H9 (cell line): Measurements from ENCODE around the gene EPHA4. TPM values are rescaled to one million over a fixed set of nuclear protein-coding genes. Genes with fewer than 3 reads are reported as not detected.

Experiments used
- DNase-seq: peaks from one replicate; pipeline ENCODE4 v3.0.0-alpha.2; 2017
- H2AFZ ChIP-seq: one replicate; pipeline ENCODE4 v1.6.1; 2013; ENCODE audit warnings: mild to moderate bottlenecking, low read length, control low read depth, moderate library complexity
- H2AK5ac ChIP-seq: 2 replicates; pipeline ENCODE4 v1.6.1; 2013; ENCODE audit warnings: low read length, control low read depth, mixed read lengths; ENCODE audit not compliant: insufficient read length
- H2BK120ac ChIP-seq: one replicate; pipeline ENCODE4 v1.6.1; 2013; ENCODE audit warnings: low read depth, mild to moderate bottlenecking, low read length, control low read depth, inconsistent platforms; ENCODE audit not compliant: poor library complexity, severe bottlenecking
- H2BK12ac ChIP-seq: 2 replicates; pipeline ENCODE4 v1.6.1; 2013; ENCODE audit warnings: low read length, control low read depth, mixed read lengths, low read depth; ENCODE audit not compliant: insufficient read length
- H2BK15ac ChIP-seq: 2 replicates; pipeline ENCODE4 v1.6.1; 2013; ENCODE audit warnings: low read depth, low read length, control low read depth
- H2BK20ac ChIP-seq: one replicate; pipeline ENCODE4 v1.6.1; 2013; ENCODE audit warnings: low read depth, mild to moderate bottlenecking, low read length, control low read depth, inconsistent platforms; ENCODE audit not compliant: poor library complexity, severe bottlenecking
- H2BK5ac ChIP-seq: 2 replicates; pipeline ENCODE4 v1.6.1; 2013; ENCODE audit warnings: low read length, control low read depth, mixed read lengths; ENCODE audit not compliant: insufficient read length
- H3K14ac ChIP-seq: 2 replicates; pipeline ENCODE4 v1.6.1; 2013; ENCODE audit warnings: low read length, control low read depth; ENCODE audit not compliant: insufficient read depth
- H3K18ac ChIP-seq: 2 replicates; pipeline ENCODE4 v1.6.1; 2013; ENCODE audit warnings: low read depth, mild to moderate bottlenecking, mixed read lengths, low read length, control low read depth; ENCODE audit not compliant: insufficient read length
- H3K23ac ChIP-seq: 2 replicates; pipeline ENCODE4 v1.6.1; 2013; ENCODE audit warnings: low read length, control low read depth, mixed read lengths, low read depth; ENCODE audit not compliant: insufficient read length
- H3K23me2 ChIP-seq: 2 replicates; pipeline ENCODE4 v1.6.1; 2013; ENCODE audit warnings: low read depth, mild to moderate bottlenecking, mixed read lengths, low read length, control low read depth; ENCODE audit not compliant: insufficient read length, poor library complexity, severe bottlenecking
- H3K27ac ChIP-seq: 2 replicates; pipeline ENCODE4 v1.5.1; 2013; ENCODE audit warnings: low read length, control low read depth, mixed read lengths, low read depth; ENCODE audit not compliant: insufficient read length
- H3K27me3 ChIP-seq: 2 replicates; pipeline ENCODE4 v1.6.1; 2013; ENCODE audit warnings: low read length, control low read depth, inconsistent platforms; ENCODE audit not compliant: insufficient read depth
- H3K4ac ChIP-seq: 2 replicates; pipeline ENCODE4 v1.6.1; 2013; ENCODE audit warnings: low read depth, mild to moderate bottlenecking, control low read depth, inconsistent platforms, low read length, moderate library complexity
- H3K4me1 ChIP-seq: 2 replicates; pipeline ENCODE4 v1.6.1; 2013; ENCODE audit warnings: low read length, control low read depth, inconsistent platforms; ENCODE audit not compliant: insufficient read depth
- H3K4me2 ChIP-seq: 2 replicates; pipeline ENCODE4 v1.6.1; 2013; ENCODE audit warnings: low read length, control low read depth, mixed read lengths; ENCODE audit not compliant: insufficient read length, insufficient read depth
- H3K56ac ChIP-seq: 2 replicates; pipeline ENCODE4 v1.6.1; 2013; ENCODE audit warnings: low read depth, mild to moderate bottlenecking, mixed read lengths, low read length, control low read depth; ENCODE audit not compliant: insufficient read length
- H3K79me1 ChIP-seq: 2 replicates; pipeline ENCODE4 v1.6.1; 2013; ENCODE audit warnings: low read depth, mild to moderate bottlenecking, moderate library complexity, low read length, control low read depth, inconsistent platforms; ENCODE audit not compliant: insufficient read depth, poor library complexity, severe bottlenecking
- H3K79me2 ChIP-seq: 2 replicates; pipeline ENCODE4 v1.6.1; 2013; ENCODE audit warnings: low read length, control low read depth, inconsistent platforms; ENCODE audit not compliant: insufficient read depth
- H3K9ac ChIP-seq: 2 replicates; pipeline ENCODE4 v1.6.1; 2013; ENCODE audit warnings: low read length, control low read depth, mixed read lengths; ENCODE audit not compliant: insufficient read length; ENCODE audit errors: extremely low read depth
- H3K9me3 ChIP-seq: one replicate; pipeline ENCODE4 v1.6.1; 2013; ENCODE audit warnings: low read depth, low read length, inconsistent platforms; ENCODE audit not compliant: control insufficient read depth
- H3T11ph ChIP-seq: one replicate; pipeline ENCODE4 v1.6.1; 2013; ENCODE audit warnings: mild to moderate bottlenecking, low read length, control low read depth, inconsistent platforms
- H4K20me1 ChIP-seq: one replicate; pipeline ENCODE4 v1.6.1; 2013; ENCODE audit not compliant: control insufficient read depth, insufficient read length, insufficient read depth
- H4K5ac ChIP-seq: 2 replicates; pipeline ENCODE4 v1.6.1; 2013; ENCODE audit warnings: low read depth, mild to moderate bottlenecking, mixed read lengths, low read length, control low read depth; ENCODE audit not compliant: insufficient read length
- H4K8ac ChIP-seq: replicated peaks from 2 replicates; pipeline ENCODE4 v1.6.1; 2013; ENCODE audit warnings: low read length, control low read depth, mixed read lengths, low read depth; ENCODE audit not compliant: insufficient read length
- H4K91ac ChIP-seq: 2 replicates; pipeline ENCODE4 v1.6.1; 2013; ENCODE audit warnings: low read depth, mild to moderate bottlenecking, moderate library complexity, mixed read lengths, low read length, control low read depth; ENCODE audit not compliant: insufficient read length
- H3K27ac Mint-ChIP-seq, 3 experiments: 2 replicates in 2 of 3; 3 replicates in 1 of 3; pipeline ENCODE4 v1.8.0; 2020 to 2021; ENCODE audit warnings: mixed read lengths in 3 of 3, mild to moderate bottlenecking in 1 of 3, moderate library complexity in 1 of 3
- H3K27me3 Mint-ChIP-seq: 2 replicates; pipeline ENCODE4 v1.8.0; 2021; ENCODE audit warnings: low read depth, mild to moderate bottlenecking, moderate library complexity, mixed read lengths
- H3K36me3 Mint-ChIP-seq, 3 experiments: 2 replicates in 2 of 3; 3 replicates in 1 of 3; pipeline ENCODE4 v1.8.0; 2020 to 2021; ENCODE audit warnings: low read depth in 3 of 3, mixed read lengths in 3 of 3; ENCODE audit not compliant: insufficient read depth in 1 of 3
- H3K4me1 Mint-ChIP-seq, 2 experiments: 2 replicates each; pipeline ENCODE4 v1.8.0; 2020; ENCODE audit warnings: mixed read lengths in 2 of 2
- H3K4me3 Mint-ChIP-seq, 2 experiments: 2 replicates in 1 of 2; 3 replicates in 1 of 2; pipeline ENCODE4 v1.8.0; 2020 to 2021; ENCODE audit warnings: mild to moderate bottlenecking in 2 of 2, mixed read lengths in 2 of 2, moderate library complexity in 1 of 2
- H3K9me3 Mint-ChIP-seq, 2 experiments: 2 replicates in 1 of 2; 3 replicates in 1 of 2; pipeline ENCODE4 v1.8.0; 2020; ENCODE audit warnings: mild to moderate bottlenecking in 2 of 2, mixed read lengths in 2 of 2, moderate library complexity in 1 of 2
- WGBS: extraction: QIAGEN DNeasy Blood & Tissue Kit; methylation state at CpG from one replicate; pipeline ENCODE4 v1.1.7; 2013; ENCODE audit warnings: missing lambda C conversion rate, low lambda C conversion rate, mixed read lengths; ENCODE audit not compliant: insufficient read length; ENCODE audit errors: extremely low coverage; 5-methylcytosine and 5-hydroxymethylcytosine counted together
- total RNA-seq: library from RNA; stranded (reverse); gene quantifications from 2 replicates; pipeline ENCODE4 v1.2.1, GENCODE V29; 2021
- TF ChIP-seq, protein P1 (sequence below): fragments of 200-600 bp; sonication (generic); conservative IDR thresholded peaks from 3 replicates; pipeline ENCODE4 v1.8.0; 2021; ENCODE audit warnings: antibody characterized with exemption, mild to moderate bottlenecking

Gene EPHA4
- total RNA-seq, 1 experiment from 2014 or later, result 25.1 TPM

DNA sequence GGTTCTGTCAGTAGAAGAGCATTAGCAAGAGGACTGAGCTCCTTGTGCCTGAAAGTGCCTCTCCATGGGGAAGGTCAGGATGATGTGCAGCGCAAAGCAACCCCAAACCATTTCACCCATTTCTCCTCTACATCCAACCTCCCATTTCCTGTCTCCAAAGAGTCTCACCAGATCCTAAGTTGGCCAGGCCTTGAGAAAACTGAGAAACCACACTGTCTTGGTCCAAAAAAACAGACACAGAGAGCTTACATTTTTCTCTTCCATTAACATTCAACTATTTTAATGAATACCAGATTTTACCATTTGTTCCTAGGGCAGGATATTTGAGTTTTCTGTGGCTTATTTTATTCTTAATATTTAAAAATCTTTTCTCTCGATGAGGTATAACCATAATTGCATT lies 195.0 kb downstream of the EPHA4 start:
- Histone ChIP-seq H2AK5ac (no peak overlapping the region), H3T11ph (no peak overlapping the region), H2BK5ac (no peak overlapping the region), H3K4ac (no peak overlapping the region), H2BK120ac (no peak overlapping the region), H2BK20ac (no peak overlapping the region), H3K23me2 (no peaks in the 10 kb centered on the region), H4K91ac (no peak overlapping the region), H3K4me1 (peaks cover 2% of the 10 kb centered on the region; the same call in 1 of the 2 replicates), H3K27ac (no peak overlapping the region), H4K5ac (no peak overlapping the region), H4K20me1 (no peaks in the 10 kb centered on the region), H3K23ac (no peak overlapping the region), H4K8ac (no peak overlapping the region), H2BK15ac (no peak overlapping the region), H3K79me2 (no peaks in the 10 kb centered on the region), H3K14ac (no peak overlapping the region), H3K9ac (no peak overlapping the region), H3K27me3 (no peaks in the 10 kb centered on the region), H3K9me3 (no peaks in the 10 kb centered on the region), H3K56ac (no peak overlapping the region), H2BK12ac (no peak overlapping the region), H2AFZ (no peak overlapping the region), H3K4me2 (no peak overlapping the region), H3K79me1 (no peaks in the 10 kb centered on the region), H3K18ac (no peak overlapping the region)
- H3K4me1 Mint-ChIP-seq, result peaks cover 21 to 25% of the 10 kb centered on the region in 2 experiments
- no peak for DNase-seq
- H3K36me3 Mint-ChIP-seq, result no peaks in the 10 kb centered on the region; a peak in 1 of 7 replicates
- WGBS, result no CpG with 5 or more reads among the region's 2 CpGs
- H3K27me3 Mint-ChIP-seq, result no peaks in the 10 kb centered on the region; the same call in 1 of the 2 replicates
- TF ChIP-seq, protein P1, sequence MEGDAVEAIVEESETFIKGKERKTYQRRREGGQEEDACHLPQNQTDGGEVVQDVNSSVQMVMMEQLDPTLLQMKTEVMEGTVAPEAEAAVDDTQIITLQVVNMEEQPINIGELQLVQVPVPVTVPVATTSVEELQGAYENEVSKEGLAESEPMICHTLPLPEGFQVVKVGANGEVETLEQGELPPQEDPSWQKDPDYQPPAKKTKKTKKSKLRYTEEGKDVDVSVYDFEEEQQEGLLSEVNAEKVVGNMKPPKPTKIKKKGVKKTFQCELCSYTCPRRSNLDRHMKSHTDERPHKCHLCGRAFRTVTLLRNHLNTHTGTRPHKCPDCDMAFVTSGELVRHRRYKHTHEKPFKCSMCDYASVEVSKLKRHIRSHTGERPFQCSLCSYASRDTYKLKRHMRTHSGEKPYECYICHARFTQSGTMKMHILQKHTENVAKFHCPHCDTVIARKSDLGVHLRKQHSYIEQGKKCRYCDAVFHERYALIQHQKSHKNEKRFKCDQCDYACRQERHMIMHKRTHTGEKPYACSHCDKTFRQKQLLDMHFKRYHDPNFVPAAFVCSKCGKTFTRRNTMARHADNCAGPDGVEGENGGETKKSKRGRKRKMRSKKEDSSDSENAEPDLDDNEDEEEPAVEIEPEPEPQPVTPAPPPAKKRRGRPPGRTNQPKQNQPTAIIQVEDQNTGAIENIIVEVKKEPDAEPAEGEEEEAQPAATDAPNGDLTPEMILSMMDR, result no peak
- H3K4me3 Mint-ChIP-seq, result no peak overlapping the region
- no peaks in the 10 kb centered on the region; a peak in 1 of 5 replicates for H3K9me3 Mint-ChIP-seq
- no peak overlapping the region for H3K27ac Mint-ChIP-seq
